Measurements from ENCODE around the gene SGO1.

Gene SGO1

DNA sequence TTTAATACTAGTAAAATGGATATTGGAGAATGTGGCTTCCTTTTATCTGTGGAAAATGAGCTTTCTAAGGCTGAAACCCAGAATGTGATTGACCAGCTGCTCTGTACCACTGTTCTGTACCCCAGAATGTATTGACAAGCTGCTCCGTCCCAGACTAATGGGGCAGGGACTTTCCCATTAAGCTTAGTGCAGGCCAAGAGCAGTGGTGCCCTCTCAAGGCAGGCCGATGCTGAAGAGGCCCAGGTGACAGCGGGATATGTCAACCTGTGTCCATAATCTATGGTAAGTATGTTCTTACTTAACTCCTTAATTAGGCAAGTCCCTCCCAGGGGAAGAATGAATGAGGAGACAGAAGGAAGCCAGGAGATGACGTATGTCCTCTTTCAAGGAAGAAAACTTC, 31.1 kb downstream of the SGO1 start:
- no peak for DNase-seq (ENCODE audit: low spot score)

DNA sequence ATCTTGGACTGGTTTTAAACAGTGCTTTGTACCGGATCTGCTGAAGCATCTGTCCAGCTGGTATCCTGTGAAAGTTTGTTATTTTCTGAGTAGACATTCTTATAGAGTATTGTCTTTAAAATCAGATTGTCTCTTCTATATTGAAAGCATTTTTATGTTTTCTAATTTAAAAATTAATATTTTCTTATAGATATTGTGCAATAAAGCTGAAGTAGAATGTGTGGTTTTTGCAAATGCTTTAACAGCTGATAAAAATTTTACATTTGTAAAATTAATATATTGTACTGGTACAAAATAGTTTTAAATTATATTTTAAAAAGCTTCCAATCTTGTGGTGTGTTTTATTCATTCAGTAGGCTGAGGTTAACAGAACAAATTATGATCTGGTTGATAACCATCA, 31.9 kb downstream of the SGO1 start:
- DNase-seq (ENCODE audit: low spot score), result no peak

DNA sequence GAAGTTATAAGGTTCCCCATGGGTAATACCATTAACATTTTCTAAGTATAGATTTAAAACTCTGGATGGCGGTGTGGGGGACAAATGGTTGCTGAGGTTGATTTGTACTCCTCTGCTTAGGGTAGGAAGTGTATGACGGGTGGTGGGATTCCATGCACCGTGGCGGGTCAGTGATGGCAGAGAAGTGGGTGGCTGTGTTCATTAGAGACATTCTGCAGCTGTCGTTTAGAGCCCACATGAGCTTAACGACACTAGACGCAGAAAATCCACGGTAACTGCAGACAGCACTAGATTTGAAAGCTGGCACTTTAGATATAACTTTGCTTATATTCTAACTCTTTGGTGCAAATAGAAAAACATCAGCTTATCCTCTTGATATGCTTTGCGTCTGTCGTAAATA, 37.5 kb downstream of the SGO1 start:
- DNase-seq (ENCODE audit: low spot score), result no peak

DNA sequence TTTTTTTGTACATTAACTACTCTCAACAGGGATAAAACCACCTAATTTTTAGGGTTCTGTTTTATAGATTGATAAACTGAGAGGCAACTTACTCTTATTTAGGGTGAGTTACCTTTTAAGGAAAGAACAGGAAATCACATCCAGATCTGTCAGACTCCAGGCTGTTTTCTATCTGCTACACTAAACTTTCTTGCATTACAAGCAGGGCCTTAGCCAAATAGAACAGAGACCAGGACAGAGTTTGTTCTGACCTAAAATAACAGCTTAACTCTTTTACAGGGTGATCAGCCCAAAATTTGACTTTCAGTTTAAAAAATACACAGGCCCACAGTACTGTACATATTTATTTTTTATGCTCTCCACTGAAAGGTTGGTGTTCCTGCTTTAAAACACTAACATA, 38.6 kb downstream of the SGO1 start:
- DNase-seq (ENCODE audit: low spot score), result no peak

DNA sequence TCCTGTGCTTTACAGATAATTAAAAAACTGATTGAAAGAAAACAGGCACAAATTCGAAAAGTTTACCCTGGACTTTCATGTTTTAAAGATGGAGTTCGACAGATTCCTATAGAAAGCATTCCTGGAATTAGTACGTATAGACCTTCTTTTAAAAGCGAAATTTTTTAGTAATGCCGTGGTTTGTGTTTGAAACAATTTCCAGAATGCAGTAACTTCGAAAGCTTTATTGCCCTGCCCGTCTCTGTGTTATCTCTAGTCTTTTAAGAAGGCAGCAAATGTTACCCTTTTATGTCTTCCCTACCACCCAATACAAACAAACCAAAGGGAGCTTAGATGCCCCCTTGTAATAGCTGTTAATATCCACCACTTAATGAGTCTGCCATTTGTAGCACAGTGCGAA, 39.7 kb downstream of the SGO1 start:
- DNase-seq (ENCODE audit: low spot score), result no peak

DNA sequence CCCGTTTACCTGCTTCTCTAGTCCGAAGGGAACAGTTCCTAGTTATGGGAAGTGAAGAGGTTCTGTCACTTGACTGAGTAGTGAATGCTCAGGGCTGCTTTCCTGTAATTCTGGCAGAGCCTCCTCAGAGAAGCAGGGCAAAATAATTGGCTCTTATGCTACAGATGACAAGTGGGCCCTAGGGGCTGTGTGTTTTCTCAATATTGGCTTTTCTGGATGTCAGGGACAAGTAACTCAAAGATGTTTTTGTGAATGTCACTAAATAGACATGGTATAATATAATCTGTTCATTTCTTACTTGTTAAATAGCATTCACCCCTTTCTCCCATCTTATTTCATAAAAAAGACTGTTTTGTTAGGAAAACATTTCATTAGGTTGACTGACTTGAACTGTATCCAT, 40.1 kb downstream of the SGO1 start:
- no peak for DNase-seq (ENCODE audit: low spot score)

DNA sequence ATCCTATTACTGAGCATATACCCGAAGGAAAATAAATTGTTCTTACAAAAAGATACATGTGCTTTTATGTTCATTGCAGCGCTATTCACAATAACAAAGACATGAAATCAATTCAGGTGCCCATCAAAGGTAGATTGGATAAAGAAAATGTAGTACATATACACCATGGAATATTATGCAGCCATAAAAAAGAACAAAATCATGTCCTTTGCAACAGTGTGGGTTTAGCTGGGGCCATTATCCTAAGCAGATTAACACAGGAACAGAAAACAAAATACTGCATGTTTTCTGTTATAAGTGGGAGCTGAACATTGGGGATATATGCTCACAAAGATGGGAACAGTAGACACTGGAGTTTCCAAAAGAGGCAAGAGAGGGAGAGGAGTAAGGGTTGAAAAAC, 42.5 kb downstream of the SGO1 start:
- DNase-seq (ENCODE audit: low spot score), result no peak

DNA sequence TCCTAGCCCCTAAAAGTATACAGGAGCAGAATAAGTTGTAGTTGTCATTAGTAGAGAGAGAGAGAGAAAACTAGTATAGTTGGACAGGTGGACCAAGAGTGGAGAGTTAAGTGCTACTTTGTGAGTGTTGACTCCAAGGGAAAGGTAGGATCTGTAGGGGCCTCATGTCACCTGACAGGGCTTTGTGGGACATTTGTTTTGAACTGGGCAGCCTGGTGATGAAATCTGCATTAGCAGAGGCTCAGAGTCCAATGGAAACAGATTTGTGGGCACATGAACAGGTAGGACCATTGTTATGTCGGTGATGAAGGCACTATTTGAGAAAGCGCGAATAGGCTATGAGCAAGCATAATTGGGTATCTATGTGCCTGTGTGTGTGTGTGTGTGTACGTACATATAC, 43.5 kb downstream of the SGO1 start:
- no peak for DNase-seq (ENCODE audit: low spot score)

DNA sequence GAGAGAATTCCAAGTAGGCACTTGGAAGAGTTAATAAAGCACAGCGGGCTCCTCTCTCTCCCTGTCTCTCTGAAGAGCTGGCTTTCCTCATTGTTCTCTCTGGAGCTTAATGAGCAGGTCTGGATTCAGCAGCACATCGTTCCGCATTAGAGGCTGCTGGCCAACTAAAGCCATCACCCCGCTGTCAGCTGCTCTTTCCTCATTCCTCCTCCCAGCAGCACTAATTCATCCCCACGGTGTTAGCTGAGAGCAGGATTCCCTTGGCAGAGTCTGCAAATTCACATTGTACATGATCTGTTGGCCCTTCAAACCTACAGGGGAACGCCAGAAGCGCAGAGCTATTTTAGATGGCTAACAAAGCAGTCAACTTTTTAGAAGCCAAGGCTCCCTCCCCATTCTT, 44.2 kb downstream of the SGO1 start:
- DNase-seq (ENCODE audit: low spot score), result peak; percentile 57

DNA sequence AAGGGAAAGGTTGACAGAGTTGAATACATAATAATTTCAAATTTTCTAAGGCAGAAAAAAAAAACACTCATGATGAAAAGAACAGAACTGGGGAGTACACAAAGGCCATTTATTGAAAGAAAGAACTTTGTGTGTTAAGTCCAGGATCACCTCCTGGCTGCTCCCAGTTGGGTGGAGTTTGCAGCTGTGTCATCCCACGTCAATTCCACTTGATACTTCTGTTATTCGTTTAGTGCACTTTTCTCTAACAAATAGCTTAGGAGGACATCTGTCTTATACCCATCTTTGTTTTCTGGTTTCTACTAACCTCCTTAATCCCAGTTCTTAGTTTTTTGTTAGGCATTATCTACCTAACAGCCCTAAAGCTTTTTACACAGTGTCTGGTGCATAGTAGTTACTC, 44.7 kb downstream of the SGO1 start:
- no peak for DNase-seq (ENCODE audit: low spot score)

DNA sequence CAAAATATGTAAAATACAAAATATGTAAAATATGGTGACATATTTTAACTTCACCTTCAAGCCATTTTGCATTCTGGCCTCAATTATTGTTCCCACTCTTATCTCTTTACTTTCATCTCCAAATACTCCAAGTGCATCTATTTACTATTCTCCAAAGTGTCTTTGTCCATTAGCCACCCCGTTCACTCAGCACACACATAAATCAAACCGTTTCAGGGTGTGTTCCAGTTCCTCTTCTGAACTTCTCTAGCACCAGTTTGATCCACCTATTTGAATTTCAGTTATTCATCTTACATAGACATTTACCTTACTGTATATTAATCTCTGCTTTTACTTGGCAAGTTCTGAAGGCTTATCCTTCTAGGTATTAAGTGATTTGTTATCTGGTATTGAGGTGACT, 45.1 kb downstream of the SGO1 start:
- no peak for DNase-seq (ENCODE audit: low spot score)

DNA sequence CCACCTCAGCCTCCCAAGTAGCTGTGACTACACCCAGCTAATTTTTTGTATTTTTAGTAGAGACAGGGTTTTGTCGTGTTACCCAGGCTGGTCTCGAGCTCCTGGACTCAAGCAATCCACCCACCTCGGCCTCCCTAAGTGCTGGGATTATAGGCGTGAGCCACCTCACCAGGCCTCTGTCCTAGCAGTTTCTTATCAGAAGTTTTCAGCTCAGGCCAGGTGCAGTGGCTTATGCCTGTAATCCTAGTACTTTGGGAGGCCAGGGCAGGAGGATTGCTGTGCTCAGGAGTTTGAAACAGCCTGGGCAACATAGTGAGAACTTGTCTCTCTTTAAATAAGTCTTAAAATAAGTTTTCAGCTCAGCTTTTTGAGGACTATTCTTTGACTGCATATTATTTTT, 48.4 kb downstream of the SGO1 start:
- no peak for DNase-seq (ENCODE audit: low spot score)

DNA sequence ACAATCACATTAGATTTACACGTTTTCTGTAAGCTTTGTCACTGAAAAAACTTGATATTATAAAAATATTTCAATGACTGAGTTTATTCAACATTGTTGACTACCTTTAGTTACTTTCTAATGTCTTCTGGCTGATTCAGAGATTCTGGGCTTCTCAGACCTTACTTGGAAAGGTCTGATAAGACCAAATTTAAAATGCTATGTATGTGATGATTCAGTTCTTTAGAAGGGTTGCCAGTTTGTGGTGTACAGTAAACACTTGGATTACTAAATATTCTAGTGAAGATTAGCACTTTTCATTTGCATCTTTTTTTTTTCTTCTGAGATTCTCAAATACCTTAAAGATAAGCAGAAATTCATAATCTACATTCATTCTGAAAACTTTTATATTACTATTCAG, 49.8 kb downstream of the SGO1 start:
- no peak for DNase-seq (ENCODE audit: low spot score)

DNA sequence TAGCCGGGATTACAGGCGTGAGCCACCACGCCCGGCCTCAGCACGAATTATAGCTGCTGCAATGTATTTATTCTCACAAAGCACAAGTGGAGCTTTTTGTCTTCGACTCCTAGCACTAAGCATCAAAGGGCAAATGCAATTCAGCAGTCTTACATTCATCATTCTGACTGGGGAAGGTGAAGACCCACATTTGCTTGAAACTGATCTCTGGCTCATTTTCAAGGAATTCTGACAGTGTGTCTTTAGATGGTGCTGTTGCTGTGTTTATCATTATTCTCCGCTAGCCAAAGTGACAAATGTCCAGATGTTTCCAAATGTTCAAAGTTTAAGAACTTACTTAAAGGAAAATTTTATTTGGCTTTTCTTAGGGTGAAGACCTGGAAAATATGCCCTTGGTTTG, 55.9 kb downstream of the SGO1 start:
- DNase-seq (ENCODE audit: low spot score), result no peak

DNA sequence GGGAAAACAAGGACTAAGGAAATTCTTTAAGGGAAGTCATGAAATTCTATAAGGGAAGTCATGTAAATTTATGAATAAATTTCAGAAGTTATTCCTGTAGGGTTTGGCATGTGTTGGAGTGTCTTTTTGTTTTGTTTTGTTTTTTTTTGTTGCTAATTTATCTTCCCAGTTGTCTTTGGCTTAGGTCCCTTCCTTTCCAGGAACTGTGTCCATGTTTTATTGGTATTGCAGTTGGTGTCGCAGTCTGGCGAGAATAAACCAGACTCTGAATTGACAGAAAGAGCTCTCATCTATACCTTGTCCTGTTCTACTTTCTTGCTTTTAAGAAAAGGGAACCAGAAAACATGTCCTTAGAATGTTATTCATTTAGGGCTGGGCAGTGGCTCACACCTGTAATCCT, 57.6 kb downstream of the SGO1 start:
- no peak for DNase-seq (ENCODE audit: low spot score)

DNA sequence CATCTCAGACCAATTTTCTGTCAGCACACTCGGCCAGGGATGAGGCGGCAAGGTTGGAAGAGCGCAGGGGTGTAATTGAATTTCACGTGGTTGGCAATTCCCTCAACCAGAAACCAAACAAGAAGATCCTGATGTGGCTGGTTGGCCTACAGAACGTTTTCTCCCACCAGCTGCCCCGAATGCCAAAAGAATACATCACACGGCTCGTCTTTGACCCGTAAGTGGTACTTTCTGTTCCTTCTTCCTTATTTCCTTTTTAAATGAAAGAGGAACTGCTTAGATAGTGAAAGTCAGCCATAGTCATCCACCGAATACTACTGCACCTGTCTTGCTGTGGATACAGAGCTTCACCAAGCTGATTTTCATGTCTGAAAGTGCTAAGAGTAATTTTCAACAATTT, 60.1 kb downstream of the SGO1 start:
- DNase-seq (ENCODE audit: low spot score), result no peak

DNA sequence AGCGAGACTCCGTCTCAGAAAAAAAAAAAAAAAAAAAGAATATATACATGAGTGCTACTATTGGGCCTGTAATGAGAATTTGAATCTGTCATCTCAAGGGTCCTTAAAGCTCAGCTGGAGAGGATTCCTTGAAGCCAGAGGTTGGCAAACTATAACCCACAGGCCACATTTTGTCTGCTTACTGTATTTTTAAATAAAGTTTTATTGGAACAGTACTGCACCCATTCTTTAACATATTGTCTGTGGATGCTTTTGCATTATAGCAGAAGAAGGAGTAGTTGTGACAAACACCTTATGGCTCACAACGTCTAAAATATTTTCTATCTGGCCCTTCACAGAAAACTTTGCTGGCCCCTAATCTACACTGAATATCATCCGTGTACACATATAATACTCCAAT, 60.7 kb downstream of the SGO1 start:
- no peak for DNase-seq (ENCODE audit: low spot score)

DNA sequence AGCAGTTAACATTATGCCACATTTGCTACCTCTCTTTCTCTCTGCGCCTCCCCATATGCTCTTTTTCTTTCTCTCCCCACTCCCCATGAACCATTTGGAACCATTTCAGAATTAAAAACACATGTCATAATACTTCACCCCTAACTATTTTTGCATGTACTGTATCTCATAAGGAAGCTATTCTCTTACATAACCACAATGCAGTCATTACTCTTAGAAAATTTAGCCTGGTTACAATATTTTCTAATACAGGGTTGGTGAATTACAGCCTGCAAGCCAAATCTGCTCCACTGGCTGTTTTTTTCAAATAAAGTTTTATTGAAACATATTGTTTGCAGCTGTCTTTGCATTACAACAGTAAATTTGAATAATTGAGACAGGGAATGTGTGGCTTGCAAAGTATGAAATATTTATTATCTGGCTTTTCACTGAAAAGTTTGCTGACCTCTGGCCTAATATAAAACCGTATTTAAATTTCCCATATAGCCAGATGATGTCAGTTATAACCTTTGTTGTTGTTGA, 62.8 kb downstream of the SGO1 start:
- no peak for DNase-seq (ENCODE audit: low spot score)

DNA sequence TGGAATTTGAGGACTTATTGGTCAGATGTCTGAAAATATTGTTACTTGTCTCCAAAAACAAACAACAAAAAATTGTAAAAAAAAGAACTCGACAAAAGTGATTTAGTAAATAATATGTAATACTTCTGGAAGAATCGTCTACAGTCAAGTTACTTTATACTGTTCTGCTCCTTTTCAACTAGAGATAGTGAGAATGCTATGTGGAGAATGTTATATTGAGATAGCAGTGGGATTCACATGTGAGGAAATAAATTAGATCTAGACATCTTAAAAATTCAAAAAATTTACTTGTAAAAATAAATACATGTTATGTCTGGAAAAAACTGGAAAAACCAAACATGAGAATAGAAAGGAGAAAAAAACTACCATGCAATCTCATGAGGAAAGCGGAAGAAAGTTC, 64.9 kb downstream of the SGO1 start:
- no peak for DNase-seq (ENCODE audit: low spot score)

Small RNA genes lying within 50 kb of the gene (small RNA-seq; reads per million reads assigned to genes)
- 0 to 0.04 reads per million in 2 experiments for gene MIR3135A

Measured in SK-N-DZ (cell line).